ENCODE results near the gene CMA1.
A peak's percentile ranks its signal among the peaks of the same experiment; 100 is the strongest.
"Not testable (repeated sequence)": the region's sequence is repeated elsewhere in the genome, so short reads cannot be mapped to it uniquely, and the experiment has no call there.

The CMA1 gene, protein sequence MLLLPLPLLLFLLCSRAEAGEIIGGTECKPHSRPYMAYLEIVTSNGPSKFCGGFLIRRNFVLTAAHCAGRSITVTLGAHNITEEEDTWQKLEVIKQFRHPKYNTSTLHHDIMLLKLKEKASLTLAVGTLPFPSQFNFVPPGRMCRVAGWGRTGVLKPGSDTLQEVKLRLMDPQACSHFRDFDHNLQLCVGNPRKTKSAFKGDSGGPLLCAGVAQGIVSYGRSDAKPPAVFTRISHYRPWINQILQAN

DNA sequence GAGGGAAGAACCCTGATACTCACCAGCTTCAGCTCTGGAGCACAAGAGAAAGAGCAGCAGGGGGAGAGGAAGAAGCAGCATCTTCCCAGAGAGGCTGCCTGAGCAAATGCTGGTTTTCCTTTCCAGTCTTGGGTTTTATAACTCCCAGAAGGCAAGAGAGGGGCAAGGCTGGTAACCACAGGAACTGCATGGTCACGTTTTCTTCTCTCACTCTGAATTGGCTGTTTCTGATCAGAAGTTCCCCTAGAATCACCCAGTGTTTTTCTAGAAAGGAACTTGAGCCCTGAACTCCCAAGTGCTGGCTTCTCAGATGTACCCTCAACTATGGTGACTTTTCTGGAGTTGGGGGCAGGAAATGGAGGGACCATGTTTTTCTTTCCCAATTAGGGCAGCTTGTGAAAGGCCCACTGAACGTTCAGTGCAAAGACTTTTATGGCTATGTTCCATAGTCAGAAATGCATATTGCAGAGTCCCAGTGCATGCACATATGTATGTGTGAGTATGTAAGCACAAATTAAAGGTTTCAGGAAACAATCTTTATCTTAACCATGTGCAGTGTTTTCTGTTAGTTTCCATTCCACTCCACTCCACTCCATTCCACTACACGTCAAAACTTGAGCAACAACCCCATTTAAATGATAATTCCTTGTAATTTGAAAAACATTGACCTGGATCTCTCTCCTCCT, at the start of gene CMA1:
CMA1 (minus strand) TSS at position 111 of the 686 bp plus-strand sequence; CDS start at position 81, 30 bp downstream.
- no peak for DNase-seq (ENCODE audit: low read depth)

DNA sequence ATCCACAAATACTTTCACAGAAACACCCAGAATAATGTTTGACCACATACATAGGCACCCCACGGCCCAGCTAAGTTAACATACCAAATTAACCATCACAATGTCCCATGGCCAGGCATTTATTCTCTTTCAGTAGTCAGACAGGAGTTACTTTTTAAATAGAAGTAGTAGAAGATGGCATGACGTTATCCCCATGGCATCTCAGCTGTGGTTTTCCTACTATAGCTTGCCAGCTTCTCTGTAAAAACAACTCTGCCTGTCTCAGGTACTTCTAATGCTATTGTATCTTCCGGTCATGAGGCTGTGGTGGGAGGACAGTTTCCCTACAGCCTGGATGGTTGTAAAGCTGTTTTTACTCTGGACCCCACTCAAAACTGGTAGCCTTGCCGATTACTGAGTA, 48.7 kb upstream of the CMA1 start:
- peak; percentile 20 for DNase-seq (ENCODE audit: low read depth)

DNA sequence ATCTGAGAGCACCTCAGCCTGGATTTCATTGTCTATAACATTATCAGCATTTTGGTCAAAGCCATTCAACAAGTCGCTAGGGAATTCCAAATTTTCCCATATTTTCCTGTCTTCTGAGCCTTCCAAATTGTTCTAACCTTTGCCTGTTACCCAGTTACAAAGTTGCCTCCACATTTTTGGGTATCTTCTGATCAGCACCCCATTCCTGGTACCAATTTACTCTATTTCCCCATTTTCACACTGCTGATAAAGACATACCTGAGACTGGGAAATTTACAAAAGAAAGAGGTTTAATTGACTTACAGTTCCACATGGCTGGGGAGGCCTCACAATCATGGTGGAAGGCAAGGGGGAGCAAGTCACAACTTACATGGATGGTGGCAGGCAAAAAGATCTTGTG, 41.0 kb upstream of the CMA1 start:
- not testable (repeated sequence) for DNase-seq (ENCODE audit: low read depth)

DNA sequence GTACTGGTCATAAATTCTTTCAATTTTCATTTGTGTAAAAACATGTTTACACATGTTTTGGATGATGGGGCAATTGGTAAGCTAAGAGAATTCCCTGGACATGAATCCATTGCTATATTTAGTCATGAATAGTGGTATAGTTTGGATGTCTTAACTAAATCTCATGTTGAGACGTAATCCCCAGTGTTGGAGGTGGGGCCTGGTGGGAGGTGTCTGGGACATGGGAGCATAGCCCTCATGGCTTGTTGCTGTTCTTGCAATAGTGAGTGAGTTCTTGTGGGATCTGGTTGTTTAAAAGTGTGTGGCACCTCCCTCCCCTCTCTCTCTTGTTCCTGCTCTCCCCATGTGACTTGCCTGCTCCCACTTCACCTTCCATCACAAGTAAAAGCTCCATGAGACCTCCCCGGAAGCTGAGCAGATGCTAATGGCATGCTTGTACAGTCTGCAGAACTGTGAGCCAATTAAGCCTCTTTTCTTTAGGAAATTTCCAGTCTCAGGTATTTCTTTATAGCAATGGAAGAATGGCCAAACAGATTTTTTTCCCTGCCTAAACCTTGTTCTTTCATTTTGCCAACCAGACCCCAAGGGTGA, 34.4 kb upstream of the CMA1 start:
- DNase-seq (ENCODE audit: low read depth): no peak

DNA sequence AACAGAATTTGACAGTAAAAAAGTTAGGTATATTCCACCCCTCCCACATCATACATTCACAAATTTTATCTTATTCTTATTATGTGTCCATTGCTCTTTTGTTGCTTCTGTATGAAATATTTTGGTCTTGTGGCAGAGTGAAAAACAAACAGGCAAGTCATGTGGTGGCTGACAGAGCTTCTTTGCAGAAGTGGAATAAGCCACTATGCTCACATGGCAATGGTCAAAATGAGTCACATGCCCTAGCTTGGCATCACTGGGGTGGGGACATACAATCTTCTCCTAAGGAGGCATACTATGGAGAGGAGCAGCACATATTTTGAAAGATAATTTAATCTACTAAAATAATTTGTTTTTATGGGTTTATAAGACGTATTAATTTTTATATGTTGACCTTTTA, 27.7 kb upstream of the CMA1 start:
- DNase-seq (ENCODE audit: low read depth): no peak

DNA sequence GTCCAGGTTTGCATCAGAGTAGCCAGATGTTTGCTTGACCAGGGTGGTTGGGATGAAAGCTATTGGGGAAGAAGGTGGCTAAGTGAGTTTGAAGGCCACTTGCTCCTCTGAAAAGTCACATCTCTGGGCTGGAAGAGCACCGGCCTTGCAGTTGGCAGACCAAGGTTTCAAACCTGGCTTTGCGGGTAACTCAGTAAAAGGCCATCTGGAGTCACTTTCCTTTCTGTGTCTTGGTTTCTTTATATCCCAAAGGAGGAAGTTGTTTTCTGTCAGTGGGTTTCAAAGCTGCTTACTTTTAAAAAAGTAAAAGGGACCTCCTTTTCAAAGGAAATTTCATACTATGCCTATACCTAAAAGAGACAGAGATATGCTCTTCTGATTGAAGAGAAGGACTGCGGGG, 26.2 kb upstream of the CMA1 start:
- no peak for DNase-seq (ENCODE audit: low read depth)

DNA sequence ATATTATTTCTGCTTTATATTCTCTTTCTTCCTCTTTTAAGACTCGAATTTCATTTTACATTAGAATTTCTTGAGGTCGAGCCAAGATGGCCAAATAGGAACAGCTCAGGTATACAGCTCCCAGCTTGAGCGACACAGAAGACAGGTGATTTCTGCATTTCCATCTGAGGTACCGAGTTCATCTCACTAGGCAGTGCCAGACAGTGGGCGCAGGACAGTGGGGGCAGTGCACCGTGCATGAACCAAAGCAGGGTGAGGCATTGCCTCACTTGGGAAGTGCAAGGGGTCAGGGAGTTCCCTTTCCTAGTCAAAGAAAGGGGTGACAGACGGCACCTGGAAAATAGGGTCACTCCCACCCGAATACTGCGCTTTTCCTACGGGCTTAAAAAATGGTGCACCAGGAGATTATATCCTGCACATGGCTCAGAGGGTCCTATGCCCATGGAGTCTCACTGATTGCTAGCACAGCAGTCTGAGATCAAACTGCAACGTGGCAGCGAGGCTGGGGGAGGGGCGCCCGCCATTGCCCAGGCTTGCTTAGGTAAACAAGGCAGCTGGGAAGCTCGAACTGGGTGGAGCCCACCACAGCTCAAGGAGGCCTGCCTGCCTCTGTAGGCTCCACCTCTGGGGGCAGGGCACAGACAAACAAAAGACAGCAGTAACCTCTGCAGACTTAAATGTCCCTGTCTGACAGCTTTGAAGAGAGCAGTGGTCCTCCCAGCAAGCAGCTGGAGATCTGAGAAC, 18.0 kb upstream of the CMA1 start:
- not testable (repeated sequence) for DNase-seq (ENCODE audit: low read depth)

DNA sequence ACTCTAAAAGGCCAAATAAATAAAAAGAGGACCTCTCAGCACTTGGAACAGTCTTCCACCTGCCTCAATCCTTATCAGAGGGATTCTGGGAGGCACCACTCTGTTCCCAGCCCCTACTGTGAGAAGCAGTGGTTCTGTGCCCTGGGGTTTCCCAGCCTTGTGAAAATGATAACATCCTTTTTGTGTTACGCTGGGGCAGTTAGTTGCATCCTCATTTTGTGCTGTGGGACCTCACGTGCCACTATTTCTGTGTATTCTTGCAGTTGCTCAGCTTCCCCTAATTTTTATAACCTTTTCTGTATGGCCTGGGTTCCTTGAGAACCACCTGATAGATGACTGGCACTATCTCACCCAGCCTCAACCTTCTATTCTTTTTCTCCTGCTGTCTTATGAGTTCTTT, 10.8 kb upstream of the CMA1 start:
- no peak for DNase-seq (ENCODE audit: low read depth)

DNA sequence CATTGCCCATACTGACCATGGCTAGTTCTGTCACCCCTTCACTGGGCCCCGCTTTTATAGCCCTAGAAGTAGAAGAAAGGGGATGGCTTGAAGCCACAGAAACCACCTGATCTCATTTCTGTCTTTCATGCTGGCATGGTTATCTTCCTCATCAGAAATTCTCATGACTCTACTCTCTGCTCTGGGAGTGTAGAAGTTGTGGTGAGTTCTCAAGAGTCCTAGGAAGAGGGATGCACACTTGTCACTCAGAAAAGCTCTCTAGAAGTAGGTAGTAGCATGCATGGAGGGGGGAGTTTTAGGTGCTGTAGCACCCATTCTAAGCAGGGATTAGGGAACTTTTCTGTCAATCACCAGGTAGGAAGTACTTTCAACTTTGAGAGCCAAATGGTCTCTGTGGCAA, 6.1 kb upstream of the CMA1 start:
- DNase-seq (ENCODE audit: low read depth): no peak

DNA sequence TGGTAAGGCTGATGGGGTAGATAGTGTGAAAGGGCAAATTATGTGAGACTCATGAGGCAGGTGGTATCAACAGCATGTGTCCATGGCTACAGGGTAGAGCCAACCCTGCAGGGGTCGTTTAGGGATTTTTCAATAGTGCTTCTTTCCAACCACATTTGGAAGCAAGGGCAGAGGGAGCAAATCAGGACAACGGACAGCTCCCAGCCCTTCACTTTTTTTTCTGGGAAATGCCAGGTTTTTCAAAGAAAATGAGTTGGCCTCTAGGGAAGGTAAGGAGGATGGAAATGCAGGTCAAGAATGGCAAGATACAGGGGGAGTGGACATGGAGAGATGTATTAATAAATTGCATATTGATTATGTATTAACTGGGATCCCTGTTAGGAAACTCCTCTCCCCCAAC, 4.9 kb upstream of the CMA1 start:
- peak; percentile 2 for DNase-seq (ENCODE audit: low read depth)

DNA sequence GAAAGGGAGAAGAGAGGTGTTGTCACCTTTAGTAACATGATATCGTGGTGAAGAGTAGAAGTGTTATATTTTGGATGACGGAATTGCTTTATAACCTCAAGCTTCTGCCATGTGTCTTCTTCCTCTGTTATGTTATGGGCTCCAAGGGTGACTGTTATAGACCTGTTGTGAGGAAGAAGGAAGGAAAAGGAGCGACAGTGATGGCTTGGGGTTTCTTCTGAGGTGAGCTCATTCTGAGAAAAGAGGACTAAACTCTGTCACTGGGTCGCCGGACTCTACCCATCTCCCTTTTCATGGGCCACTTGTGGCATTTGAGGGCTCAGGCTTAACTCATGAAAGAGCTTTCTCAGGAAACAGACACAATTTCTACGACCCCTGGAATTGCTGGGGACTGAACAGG, 1.6 kb downstream of the CMA1 start:
- no peak for DNase-seq (ENCODE audit: low read depth)

DNA sequence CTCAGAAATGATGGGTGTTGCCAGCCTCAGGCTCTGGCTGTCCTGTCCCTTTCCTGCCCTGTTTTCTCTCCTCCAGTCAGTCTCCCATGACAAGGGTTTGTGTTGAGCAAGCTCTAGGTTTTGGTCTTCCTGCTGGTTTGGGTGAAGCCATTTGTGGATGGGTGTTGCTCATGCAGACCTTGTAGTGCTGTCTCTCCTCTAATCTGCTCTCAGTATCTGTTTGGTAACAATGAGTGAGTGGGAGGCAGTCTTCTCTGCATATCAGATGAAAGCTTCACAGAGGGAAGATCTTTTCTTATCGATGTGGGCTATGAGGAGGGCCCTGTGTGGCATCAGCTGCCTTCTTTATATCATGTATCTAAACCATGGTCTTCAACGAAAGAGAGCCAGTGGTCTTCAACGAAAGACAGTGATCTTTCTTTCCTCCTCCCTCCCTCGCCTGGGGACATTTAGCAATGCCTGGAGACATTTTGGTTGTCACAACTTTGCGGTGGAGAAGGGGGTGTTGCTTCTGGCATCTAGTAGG, 3.6 kb downstream of the CMA1 start:
- DNase-seq (ENCODE audit: low read depth): no peak

DNA sequence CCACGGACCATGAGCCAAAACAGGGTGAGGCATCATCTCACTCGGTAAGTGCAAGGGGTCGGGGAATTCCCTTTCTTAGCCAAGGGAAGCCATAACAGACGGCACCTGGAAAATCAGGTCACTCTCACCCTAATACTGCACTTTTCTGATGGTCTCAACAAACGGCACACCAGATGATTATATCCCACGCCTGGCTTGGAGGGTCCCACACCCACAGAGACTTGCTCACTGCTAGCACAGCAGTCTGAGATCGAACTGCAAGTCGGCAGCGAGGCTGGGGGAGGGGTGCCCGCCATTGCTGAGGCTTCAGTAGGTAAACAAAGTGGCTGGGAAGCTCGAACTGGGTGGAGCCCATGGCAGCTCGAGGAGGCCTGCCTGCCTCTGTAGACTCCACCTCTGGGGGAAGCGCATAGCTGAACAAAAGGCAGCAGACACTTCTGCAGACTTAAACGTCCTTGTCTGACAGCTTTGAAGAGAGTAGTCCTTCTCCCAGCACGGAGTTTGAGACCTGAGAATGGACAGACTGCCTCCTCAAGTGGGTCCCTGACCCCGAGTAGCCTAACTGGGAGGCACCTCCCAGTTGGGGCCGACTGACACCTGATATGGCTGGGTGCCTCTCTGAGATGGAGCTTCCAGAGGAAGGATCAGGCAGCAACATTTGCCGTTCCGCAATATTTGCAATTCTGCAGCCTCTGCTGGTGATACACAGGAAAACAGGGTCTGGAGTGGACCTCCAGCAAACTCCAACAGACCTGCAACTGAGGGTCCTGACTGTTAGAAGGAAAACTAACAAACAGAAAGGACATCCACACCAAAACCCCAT, 16.3 kb downstream of the CMA1 start:
- DNase-seq (ENCODE audit: low read depth): not testable (repeated sequence)

DNA sequence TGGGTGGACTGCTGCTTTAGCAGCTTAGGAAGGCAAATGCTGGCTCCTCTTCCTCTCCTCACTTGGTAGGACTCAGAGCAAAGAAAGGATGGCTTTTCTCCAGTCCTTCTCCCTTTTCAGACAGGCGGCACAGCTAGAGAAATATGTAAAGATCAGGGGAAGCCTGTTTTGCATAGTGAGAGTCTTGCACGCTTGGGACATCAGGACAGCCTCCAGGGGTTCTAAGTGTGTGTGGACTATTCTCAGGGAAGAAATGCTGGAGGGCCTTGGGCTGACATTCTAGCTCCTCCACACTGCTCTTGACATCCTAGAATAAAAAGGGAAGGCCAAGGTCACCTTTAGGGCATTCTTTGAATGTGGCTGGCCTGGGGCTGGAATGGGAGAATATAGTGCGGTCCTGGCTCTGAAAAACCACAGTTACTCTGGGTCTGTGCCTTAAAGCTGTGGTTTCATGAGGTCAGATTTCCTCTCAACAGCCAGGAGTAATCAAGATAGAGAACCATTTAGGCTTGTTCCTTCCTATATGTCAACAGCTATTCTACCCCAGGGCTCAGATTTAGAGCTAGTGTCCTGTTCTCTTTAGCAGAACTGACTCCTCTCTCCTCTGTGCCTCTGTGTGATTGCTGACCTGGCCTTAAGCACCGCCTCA, 24.3 kb downstream of the CMA1 start:
- DNase-seq (ENCODE audit: low read depth): peak; percentile 54

DNA sequence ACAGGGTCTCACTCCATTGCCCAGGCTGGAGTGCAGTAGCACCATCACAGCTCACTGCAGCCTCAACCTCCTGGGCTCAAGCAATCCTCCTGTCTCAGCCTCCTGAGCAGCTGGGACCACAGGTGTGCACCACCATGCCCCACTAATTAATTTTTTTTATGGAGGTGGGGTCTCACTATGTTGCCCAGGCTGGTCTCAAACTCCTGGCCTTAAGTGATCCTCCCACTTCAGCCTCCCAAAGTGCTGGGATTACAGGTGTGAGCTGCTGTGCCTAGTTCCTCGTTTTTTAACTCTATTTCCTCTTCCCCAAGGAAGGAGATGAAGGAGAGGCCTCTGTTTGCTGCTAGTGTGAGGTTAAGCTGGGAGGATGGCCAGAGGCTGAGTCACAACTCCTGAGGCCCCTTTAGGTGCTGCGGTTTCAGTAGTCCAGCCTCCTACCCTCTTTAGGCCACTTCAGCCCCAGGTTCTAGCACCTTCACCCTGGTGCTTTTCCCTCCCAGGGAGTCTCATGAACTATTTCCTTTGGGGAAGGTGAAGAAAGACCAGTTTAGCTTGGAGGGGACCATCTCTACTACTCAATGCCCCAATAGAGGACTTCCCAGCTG, 25.3 kb downstream of the CMA1 start:
- peak; percentile 67 for DNase-seq (ENCODE audit: low read depth)

DNA sequence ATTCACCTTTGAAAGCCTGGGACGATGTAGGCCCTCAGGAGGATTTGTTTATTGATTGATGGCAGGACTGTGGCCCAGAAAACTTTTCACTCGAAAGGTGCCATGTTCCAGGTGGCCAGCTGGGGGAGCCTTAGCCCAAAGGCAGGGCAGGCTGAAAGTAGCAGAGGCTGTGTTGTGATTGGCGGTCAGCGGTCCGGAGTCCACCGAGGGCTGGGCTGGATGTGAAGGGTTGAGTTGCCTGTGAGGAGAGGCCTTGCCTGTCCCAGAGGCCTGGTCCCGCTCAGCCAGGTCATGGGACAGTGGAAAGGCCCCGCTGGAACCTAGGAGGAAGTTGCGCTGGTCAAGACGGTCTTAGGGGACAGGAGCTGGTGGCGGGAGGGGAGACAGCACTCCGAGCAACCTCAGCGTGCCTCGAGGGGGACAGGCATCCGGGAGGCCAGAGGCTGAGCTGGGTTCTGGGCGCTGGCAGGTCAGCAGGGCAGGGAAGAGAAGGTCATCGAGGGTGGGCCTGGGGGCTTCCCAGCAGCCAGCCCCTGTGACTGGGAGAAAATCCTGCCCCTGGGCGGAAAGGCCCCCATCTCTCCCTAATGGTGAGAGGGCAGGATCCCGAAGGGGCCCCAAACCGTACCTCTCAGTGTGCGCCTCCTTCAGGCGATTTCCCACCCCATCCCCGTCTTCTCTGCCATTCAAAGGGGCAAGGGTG, 26.3 kb downstream of the CMA1 start:
- DNase-seq (ENCODE audit: low read depth): peak; percentile 50

DNA sequence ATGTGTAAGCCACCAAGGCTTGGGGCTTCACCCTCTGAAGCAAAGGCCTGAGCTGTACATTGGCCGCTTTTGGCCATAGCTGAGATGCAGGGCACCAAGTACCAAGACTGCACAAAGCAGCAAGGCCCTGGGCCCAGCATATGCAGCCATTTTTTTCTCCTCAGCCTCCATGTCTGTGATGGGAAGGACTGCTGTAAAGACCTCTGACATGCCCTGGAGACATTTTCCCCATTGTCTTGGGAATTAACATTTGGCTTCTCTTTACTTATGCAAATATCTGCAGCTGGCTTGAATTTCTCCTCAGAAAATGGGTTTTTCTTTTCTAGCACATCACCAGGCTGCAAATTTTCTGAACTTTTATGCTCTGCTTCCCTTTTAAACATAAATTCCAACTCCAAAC, 28.1 kb downstream of the CMA1 start:
- DNase-seq (ENCODE audit: low read depth): not testable (repeated sequence)

DNA sequence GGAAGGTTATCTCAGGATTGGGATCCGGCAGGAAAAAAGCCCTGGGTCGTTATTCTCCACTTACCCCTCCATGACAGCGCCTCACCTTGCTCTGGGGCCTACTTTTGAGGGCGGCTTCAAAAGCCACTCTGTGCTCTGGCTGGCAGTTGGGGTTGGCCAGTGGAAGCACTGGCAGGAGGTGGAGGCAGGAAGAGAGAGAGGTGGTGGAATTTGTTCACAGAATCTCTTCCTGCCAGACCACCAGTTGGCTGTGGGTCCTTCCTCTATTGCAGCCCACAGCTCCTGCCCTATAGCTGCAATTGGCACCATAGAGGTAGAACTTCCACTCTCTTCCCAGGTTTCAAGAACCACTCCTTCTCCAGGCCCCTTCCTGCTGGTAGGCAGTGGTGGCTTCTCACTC, 32.8 kb downstream of the CMA1 start:
- DNase-seq (ENCODE audit: low read depth): no peak

DNA sequence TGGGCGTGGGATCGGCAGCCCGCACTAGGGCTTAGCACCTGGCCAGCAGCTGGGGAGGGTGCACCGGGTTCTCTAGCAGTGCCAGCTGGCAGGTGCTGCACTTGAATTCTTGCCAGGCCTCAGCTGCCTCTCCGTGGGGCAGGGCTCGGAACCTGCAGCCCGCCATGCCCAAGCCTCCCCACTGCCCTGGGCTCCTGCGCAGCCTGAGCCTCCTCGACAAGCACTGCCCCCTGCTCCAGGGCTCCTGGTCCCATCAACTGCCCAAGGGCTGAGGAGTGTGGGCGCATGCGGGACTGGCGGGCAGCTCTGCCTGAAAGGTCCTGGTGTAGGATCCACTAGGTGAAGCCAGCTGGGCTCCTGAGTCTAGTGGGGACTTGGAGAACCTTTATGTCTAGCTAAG, 34.9 kb downstream of the CMA1 start:
- DNase-seq (ENCODE audit: low read depth): no peak

DNA sequence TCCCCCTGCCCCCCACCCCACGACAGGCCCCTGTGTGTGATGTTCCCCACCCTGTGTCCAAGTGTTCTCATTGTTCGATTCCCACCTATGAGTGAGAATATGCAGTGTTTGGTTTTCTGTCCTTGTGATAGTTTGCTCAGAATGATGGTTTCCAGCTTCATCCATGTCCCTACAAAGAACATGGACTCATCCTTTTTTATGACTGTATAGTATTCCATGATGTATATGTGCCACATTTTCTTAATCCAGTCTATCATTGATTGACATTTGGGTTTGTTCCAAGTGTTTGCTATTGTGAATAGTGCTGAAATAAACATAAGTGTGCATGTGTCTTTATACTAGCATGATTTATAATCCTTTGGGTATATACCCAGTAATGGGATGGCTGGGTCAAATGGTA, 37.6 kb downstream of the CMA1 start:
- not testable (repeated sequence) for DNase-seq (ENCODE audit: low read depth)
